HG02763 (cell line): ENCODE data around the gene KCNIP2.
A peak's percentile ranks its signal among the peaks of the same experiment; 100 is the strongest.

Source experiments
- ATAC-seq: cut with Tn5 transposase; IDR thresholded peaks from one replicate; pipeline ENCODE4 v1.9.1; 2021; ENCODE audit warnings: mild to moderate bottlenecking, moderate library complexity; ENCODE audit not compliant: unreplicated experiment

KCNIP2 gene

DNA sequence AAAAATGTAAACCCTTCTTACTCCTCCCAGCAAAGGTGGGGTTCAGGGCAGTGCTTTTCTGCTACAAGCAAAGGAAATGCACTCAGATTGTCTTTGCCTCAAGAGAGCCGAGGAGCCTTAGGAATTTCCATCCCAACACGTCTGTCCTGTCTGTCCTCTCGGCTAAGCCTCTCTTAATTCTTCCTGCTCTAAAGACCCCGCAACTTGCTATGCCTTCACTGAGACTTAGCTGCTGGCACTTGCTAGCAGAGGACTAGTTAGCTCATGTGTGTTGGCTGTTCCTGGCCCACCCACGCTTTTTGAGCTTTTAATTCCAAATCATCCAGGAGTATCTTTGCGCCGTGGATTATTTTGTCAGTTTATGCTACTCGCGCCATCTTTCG is 59.9 kb downstream of the KCNIP2 start:
- ATAC-seq = no peak

DNA sequence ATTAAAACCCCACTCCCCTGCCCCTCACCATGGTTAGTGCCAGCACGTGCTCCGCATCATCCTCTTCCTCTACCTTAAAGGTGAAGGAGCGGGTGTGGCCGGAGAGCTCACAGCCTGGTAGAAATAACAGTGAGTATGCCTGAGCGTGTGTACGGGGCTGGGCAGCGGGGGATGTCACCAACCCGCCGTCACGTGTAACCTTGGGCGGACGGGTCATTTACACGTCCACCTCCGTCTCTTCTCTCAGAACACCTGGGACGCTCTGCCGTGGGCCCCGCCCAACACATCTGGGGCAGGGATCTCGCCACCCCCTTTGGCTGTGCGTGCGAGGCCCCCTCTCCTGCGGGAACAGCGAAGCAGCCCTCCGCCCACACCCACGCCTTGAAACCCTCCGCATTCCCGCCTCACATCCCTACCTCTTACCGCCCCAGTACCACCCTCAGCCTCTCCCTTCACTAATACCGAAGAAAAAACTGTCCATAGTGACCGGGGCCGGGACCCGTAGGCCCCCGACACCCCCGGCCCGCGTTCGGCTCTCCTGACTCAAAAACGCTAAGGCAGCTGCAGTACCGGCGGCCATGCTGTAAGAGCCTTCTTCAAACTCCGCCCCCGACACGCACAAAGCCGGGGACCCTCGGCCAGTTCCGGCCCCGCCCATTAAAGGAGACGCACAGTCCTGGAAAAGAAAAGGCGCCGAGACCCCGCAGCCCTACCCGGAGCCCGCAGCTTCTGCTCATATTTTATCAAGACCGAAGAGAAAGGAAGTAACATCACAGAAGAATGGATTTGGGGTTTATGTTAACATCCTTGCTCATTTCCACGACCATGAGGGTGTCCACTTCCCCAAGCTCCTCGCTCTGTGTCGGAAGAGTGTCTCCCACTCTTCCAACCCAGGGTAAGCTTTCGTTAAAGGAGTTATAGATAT is 60.5 kb downstream of the KCNIP2 start, which contains the start of gene NPM3:
NPM3 (minus strand) TSS at position 636 of the 925 bp plus-strand sequence; CDS start at position 580, 56 bp downstream.
- peak; percentile 48 for ATAC-seq

DNA sequence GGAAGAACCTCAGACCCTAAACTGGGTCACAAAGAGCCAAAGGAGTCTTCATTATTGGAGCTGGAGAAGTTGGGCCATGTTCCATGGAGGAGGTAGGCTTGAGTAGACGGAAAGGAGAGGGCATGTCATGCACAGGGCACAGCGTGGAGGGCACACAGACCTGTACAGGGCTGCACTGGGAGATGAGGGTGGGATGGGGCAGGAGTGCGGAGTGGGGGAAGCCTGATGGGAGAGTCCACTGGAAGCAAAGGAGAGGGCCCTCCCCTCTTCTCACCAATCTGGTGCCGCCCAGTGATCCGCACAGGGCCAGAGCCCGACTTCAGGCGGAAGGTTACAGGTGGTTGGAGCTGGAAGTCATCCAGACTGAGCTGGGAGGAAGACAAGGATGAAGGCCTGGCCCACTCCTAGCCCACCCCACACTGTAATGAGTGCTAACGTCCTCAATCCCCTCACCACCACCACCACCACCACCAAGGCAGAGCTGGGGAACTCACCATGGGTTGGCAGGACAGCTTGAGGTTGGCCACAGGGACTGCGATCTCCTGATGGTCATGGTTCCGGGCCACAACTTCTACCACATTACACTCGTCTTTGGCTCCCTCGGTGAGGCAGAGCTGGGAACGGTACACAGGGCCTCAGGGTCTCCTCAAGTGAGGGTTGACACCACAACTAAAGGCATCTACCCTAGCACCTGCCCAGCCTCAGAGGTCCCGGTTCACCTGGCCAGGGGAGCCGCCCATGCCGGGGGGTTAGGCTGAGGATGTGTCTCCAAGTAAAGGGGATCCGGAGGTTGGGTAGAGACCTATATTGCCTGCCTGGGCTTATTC is 61.4 kb downstream of the KCNIP2 start:
- ATAC-seq = no peak

DNA sequence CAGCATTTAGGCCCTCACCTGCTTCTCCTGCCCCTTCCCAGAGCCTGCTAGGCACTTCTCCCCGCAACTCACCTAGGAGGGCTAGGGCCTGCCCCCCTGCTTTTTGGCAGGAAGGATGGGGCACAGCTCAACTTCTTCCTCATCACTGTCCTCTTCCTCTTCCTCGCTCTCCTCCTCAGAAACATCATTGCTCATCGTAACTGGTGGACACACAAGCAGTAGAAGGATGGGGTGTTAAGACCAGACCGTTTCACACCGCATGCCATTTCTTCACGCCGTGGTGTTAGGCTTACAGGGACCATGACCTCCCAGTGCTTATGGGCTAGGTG is 62.0 kb downstream of the KCNIP2 start:
- ATAC-seq = no peak

DNA sequence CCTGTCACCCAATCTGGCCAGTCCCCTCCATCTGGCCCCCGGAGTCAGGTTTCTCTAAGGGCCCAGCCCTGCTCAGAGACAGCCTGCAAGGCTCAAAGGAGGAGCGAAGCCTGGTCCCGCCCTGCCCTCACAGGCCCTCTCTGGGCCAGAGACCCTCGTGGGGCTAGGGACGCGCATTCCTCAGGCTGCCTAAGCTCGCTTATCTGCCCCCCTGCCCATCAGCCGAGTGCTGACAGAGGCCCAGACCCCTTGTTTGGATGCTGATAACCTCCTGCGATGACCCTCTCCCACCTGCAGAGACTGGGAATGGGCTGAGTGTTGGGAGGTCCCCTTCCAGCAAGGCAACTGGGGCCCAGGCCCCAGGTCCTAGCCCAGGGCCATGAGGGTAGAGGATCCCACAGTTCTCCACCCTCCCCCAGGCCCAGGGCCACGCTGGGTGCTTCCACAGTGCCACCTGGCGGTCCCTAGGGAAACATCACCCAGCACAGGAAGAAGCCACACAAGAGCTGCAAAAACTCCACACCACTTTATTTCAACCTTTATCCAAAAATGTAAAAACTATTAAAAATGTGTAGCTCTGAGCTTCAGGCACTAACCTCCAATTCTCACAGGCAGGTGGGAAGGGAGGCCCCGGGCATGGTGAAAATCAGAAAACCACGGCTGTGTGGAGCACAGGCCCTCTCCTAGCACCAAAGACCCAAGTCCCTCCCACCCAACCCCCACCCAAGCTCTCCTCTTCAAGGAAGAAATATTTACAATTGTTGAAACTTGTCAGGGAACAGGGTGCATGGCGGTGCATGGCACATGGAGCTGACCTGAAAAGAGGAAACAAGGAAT is 62.6 kb downstream of the KCNIP2 start:
- ATAC-seq = no peak

DNA sequence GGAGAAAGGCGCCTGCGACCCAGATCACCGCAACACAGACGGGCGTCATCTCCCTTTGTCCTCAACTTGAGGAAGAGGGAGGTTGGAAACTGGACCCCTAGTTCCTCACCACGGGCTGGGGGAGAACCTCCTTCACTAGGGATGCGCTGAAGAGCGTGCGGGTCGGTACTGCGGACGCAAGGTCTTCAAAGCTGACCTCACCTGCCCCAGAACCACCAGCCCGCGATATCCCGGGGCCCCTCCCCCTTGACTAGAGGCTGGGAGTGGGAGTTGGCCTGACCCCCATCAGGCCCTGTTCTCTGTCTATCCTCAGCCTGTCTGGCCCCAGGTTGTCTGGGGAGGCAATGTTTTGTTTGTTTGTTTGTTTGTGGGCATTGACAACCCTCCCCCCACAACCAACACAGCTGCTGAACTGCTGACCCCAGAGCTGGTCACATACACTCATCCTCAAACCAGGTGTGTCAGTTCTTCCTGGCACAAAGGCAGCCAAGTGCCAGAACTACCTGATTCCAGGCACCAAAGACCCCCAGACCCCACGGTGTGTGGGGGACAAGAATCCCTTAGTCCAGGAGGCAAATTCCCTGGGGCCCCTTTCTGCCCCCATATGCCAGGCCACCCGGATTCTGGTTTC is 63.3 kb downstream of the KCNIP2 start:
- ATAC-seq = no peak

DNA sequence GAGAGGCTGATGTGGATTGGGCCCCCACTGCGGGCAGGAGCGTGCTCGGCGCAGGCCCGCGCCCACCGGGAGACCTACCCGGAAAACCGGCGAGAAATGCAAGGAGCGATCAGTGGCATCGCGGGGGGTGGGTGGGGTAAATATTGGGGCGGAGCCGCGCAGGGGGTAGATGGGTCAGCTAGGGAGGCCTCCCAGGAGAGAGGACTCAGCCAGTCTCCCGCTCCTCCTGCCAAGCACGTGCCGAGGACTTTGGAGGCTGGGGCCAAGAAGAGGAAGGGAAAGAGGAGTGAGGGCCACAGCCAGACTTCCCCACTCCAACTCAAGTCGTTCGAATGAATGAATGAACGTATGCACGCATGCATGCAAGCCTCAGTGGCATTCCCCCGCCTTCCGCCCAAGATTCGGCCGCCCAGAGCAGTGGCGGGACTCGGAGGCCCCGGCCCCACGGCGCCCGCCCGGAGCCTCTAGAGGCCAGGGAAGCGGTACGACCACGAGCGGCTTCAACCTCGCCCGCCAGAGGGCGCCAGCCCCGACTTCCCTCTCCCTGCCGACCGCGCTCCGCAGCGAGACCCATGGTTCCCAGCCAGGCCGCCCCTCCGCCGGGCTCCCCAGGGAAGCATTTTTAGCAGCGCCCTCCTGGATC is 63.9 kb downstream of the KCNIP2 start:
- peak; percentile 35 for ATAC-seq

DNA sequence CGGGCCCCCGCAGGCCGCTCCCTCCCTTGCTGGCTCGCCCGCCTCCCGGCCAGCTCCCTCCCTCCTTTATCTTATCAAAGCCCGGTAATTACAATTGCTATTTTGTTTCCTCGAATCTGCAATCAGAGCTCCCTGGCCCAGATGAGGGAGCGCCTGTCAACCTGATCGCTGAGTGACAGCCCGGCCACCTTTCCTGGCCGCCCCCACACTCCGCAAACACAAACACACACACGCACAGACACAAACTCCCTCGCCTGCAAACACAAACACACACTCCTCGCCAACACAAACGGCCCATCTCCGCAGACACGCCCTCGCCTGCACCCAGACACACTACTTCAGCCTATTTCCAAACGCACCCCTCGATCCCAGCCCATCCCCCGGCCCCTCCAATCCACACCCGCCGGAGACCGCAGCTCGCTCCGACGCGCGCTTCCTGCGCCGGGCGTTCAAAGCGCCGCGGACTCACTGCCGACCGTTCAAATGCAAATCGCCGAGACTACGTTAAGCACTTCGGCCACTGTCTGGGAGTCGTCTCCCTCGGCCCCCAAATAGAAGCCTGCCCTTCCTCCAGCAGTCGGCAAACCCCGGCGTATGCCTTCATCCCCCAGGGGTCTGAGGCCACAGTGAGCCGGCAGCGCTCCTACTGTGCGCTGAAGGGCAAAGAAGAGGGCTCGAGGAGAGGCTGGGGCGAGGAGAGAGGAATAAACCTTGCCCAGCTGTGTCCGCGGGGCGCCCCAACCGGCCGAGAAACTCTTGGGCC is 64.6 kb downstream of the KCNIP2 start:
- ATAC-seq = no peak

DNA sequence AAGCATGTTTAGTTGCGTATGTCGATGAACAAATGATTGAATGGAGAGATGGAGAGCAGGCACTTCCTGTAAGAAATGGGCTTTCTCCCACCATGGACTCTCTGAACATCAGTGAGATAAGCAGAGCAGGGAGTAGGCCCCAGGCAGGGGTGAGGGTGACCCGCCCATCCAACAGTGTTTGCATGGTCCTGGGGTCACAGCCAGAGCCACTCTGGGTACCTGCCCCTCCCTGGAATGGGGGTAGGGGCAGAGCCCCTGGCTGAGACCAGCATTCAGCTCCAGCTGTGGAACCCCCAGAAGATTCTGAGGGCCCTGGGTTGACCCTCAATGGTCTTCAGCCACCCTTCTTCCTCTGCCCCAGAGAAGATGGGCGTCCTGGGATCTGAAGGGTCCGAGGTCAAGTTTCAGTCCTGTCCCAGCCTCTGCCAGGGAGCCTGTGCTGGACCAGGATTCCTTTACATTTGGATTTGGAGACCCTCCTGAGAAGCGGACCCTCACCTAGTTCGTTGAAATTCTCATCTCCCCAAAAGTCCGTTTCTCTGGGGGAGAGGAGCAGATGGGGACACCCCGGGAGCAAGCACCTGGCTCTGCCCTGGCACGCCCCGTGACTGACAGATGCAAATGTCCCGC is 65.3 kb downstream of the KCNIP2 start:
- no peak for ATAC-seq

DNA sequence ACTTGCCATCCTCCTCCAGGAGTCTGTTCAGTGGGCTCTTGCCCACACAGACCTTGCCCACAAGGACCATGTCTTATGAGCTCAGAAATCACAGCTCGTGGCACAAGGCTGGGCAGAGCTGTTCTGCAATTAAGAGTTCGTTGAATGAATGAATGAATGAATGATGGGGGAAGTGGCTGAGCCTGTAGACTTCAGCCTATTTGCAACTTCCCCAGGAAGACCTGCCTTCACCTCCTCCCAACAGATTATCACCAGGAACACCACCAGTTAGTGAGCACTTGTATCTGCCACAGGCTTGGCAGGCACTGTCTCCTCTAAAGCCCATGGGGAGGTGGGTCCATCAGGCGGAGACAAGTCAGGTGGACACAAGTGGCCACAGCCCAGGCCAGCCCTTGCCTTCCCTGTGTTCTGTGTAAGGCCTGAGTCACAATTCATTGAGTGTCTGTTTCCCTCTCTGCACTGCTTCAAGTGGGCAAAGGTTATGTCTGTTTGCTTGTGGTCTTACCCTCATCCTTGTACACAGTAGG is 65.9 kb downstream of the KCNIP2 start:
- no peak for ATAC-seq

DNA sequence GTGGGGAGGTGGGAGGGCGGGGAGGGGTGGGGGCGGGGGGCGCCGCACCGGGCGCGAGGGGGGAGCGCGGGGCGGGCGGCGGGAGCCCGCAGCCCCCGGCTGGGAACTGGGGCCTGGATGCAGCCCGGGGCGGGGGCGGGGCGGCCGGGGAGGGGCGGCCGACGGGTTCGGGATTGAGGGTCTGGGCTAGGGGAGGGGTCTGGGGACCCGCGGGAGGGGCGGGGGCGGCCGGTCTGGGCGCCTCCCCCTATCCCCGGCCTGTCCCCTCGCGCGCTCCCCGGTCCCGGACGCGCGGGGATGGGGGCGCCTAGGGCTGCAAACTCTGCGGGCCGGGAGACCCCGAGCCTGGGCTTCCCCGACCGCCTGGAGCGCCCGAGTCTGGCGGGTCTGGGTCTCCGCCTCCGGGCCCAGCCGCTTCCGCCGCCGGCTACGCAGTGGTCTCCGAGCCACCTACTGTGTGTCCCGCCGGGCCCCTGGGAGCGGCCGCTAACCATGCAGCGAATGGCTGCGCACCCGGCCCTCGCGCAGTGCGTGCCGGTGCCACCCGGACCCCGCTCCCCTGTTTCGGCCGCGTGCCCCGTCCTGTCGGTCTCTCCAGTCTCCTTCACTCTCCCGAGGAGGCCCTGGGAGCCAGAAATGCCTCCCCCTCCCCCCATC is 67.3 kb downstream of the KCNIP2 start:
- ATAC-seq = no peak
